ENCODE measurements around the gene SLAMF8.

SLAMF8 gene

DNA sequence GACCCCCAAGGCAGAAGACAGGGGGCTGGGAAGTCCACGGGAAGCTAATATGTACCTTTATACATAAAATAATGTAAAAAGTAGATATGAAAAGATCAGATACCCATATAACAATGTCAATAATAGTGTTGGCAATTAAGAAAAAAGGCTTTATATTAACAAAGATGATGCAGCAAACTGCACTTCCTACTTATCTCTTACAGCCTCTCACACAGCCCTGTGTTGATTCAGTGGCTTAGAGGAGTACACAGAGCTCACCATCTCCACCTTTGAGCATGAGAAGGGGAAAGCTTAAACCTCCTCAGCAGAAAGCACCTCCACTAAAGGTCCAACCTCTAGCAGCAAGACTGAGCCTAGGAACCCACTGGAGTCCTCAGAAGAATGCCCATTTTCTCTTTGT lies 42.9 kb downstream of the SLAMF8 start:
- Histone ChIP-seq H3K27ac (replicated peaks) (no peak overlapping the region), H3K4me3 (replicated peaks; ENCODE audit: insufficient read depth, low read length) (no peak overlapping the region), H3K27me3 (ENCODE audit: insufficient read depth, poor library complexity, severe bottlenecking) (no peaks in the 10 kb centered on the region)
- no peak for DNase-seq (ENCODE audit: low read depth in 1 of 2, low spot score in 1 of 2)
- no peak for TF ChIP-seq POLR2AphosphoS5 (IDR thresholded peaks at IDR 0.05; ENCODE audit: low read depth)

DNA sequence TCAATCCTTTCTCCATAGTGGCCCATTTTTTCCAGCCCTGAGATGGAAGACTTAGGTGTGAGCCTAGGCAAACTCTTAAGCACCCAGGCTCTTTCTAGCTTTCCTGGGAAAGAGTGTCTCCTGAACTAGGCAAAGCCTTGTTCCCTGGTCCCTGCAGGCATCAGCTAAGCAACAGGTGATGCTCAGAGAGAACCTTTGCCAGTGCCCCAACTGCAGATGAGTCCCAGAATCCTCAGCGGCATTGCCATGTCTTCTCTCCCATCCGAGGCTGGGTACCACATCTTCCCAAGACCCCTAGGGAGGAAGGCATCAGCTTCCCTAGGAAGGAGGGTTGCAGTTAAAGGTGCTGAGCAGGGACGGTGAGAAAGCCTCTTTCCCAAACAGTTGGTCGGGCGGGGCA lies 44.0 kb downstream of the SLAMF8 start:
- TF ChIP-seq, protein P1, sequence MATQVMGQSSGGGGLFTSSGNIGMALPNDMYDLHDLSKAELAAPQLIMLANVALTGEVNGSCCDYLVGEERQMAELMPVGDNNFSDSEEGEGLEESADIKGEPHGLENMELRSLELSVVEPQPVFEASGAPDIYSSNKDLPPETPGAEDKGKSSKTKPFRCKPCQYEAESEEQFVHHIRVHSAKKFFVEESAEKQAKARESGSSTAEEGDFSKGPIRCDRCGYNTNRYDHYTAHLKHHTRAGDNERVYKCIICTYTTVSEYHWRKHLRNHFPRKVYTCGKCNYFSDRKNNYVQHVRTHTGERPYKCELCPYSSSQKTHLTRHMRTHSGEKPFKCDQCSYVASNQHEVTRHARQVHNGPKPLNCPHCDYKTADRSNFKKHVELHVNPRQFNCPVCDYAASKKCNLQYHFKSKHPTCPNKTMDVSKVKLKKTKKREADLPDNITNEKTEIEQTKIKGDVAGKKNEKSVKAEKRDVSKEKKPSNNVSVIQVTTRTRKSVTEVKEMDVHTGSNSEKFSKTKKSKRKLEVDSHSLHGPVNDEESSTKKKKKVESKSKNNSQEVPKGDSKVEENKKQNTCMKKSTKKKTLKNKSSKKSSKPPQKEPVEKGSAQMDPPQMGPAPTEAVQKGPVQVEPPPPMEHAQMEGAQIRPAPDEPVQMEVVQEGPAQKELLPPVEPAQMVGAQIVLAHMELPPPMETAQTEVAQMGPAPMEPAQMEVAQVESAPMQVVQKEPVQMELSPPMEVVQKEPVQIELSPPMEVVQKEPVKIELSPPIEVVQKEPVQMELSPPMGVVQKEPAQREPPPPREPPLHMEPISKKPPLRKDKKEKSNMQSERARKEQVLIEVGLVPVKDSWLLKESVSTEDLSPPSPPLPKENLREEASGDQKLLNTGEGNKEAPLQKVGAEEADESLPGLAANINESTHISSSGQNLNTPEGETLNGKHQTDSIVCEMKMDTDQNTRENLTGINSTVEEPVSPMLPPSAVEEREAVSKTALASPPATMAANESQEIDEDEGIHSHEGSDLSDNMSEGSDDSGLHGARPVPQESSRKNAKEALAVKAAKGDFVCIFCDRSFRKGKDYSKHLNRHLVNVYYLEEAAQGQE (IDR thresholded peaks at IDR 0.05; ENCODE audit: insufficient replicate concordance, low read depth) = no peak
- no peak for TF ChIP-seq POLR2AphosphoS5 (IDR thresholded peaks at IDR 0.05; ENCODE audit: low read depth)
- TF ChIP-seq, protein P2, sequence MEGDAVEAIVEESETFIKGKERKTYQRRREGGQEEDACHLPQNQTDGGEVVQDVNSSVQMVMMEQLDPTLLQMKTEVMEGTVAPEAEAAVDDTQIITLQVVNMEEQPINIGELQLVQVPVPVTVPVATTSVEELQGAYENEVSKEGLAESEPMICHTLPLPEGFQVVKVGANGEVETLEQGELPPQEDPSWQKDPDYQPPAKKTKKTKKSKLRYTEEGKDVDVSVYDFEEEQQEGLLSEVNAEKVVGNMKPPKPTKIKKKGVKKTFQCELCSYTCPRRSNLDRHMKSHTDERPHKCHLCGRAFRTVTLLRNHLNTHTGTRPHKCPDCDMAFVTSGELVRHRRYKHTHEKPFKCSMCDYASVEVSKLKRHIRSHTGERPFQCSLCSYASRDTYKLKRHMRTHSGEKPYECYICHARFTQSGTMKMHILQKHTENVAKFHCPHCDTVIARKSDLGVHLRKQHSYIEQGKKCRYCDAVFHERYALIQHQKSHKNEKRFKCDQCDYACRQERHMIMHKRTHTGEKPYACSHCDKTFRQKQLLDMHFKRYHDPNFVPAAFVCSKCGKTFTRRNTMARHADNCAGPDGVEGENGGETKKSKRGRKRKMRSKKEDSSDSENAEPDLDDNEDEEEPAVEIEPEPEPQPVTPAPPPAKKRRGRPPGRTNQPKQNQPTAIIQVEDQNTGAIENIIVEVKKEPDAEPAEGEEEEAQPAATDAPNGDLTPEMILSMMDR (IDR thresholded peaks at IDR 0.05; ENCODE audit: insufficient read depth, low read length) = no peak
- TF ChIP-seq GABPA (IDR thresholded peaks at IDR 0.05; ENCODE audit: low read depth) = no peak
- no peak for TF ChIP-seq SPI1 (IDR thresholded peaks at IDR 0.05; ENCODE audit: borderline replicate concordance, low read depth)
- no peak overlapping the region for H3K27ac ChIP-seq (replicated peaks)
- DNase-seq (ENCODE audit: low read depth in 1 of 2, low spot score in 1 of 2) = no peak
- H3K27me3 ChIP-seq (ENCODE audit: insufficient read depth, poor library complexity, severe bottlenecking) = no peaks in the 10 kb centered on the region
- H3K4me3 ChIP-seq (replicated peaks; ENCODE audit: insufficient read depth, low read length) = no peak overlapping the region

DNA sequence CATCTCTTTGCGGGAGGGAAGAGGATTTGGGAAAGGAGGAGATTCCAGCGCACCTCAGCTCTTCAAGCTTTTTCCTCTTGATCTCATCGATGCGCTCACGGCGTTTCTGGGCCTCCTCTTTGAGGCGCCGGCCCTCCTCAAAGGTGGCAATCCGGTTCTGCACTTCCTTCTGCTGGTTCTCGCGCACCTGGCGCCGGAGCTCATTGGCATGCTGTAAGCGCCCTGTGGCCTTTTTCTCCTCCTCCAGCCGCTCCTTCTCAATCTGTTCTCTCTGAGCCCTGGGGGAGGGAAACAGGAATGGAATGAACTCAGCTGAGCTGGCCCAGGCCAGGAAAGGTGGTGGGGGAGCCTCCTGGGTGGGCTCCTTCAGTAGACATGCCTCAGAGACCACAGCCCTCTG lies 46.2 kb downstream of the SLAMF8 start:
- H3K4me3 ChIP-seq (replicated peaks; ENCODE audit: insufficient read depth, low read length) = no peak overlapping the region
- no peak for DNase-seq (ENCODE audit: low read depth in 1 of 2, low spot score in 1 of 2)
- TF ChIP-seq GABPA (IDR thresholded peaks at IDR 0.05; ENCODE audit: low read depth) (no peak), POLR2AphosphoS5 (IDR thresholded peaks at IDR 0.05; ENCODE audit: low read depth) (no peak), SPI1 (IDR thresholded peaks at IDR 0.05; ENCODE audit: borderline replicate concordance, low read depth) (no peak)
- TF ChIP-seq, protein P1 (IDR thresholded peaks at IDR 0.05; ENCODE audit: insufficient replicate concordance, low read depth) = no peak
- TF ChIP-seq, protein P2 (IDR thresholded peaks at IDR 0.05; ENCODE audit: insufficient read depth, low read length) = no peak
- H3K27ac ChIP-seq (replicated peaks) = no peak overlapping the region
- no peaks in the 10 kb centered on the region for H3K27me3 ChIP-seq (ENCODE audit: insufficient read depth, poor library complexity, severe bottlenecking)

DNA sequence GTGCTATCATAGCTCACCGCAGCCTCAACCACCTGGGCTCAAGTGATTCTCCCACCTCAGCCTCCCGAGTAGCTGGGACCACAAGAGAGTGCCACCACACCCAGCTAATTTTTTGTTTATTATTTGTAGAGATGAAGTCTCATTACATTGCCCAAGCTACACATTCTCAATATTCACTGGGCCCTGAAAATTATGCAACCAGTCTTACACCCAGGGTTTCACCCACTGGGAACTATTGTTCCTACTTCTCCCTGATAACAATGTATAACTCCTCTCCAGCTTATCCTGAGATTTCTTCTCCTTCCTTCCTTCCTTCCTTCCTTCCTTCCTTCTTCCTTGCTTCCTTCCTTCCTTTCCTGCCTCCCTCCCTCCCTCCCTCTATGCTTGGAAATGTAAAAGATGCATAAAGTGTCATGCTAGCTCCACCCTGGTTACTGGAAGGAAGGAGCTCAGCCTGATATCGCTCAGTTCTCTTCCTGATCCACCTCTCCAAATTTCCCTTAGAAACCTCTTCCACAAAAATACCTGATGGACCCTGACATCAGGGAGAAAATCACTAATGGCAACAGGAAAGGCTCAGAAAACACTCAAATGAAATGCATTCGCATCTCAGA lies 47.0 kb downstream of the SLAMF8 start:
- no peak for DNase-seq (ENCODE audit: low read depth in 1 of 2, low spot score in 1 of 2)
- TF ChIP-seq, protein P1 (IDR thresholded peaks at IDR 0.05; ENCODE audit: insufficient replicate concordance, low read depth) = no peak
- TF ChIP-seq SPI1 (IDR thresholded peaks at IDR 0.05; ENCODE audit: borderline replicate concordance, low read depth) (no peak), GABPA (IDR thresholded peaks at IDR 0.05; ENCODE audit: low read depth) (no peak), POLR2AphosphoS5 (IDR thresholded peaks at IDR 0.05; ENCODE audit: low read depth) (no peak)
- TF ChIP-seq, protein P2 (IDR thresholded peaks at IDR 0.05; ENCODE audit: insufficient read depth, low read length) = no peak
- H3K4me3 ChIP-seq (replicated peaks; ENCODE audit: insufficient read depth, low read length) = no peak overlapping the region
- H3K27me3 ChIP-seq (ENCODE audit: insufficient read depth, poor library complexity, severe bottlenecking) = no peaks in the 10 kb centered on the region
- H3K27ac ChIP-seq (replicated peaks) = no peak overlapping the region

Measured in HL-60 (cell line).